SK-N-SH (cell line): ENCODE measurements around the gene HM13. TPM values are rescaled to one million over a fixed set of nuclear protein-coding genes. Genes with fewer than 3 reads are reported as not detected.

Source experiments
- CTCF ChIA-PET: fragments of 300-600, 350-600 bp; formaldehyde crosslinking; extraction: SDS; loops from one replicate; lab custom pipeline; 2021; lab: Yijun Ruan, JAX
- POLR2A ChIA-PET: fragments of 350-600 bp; sonication (Branson Sonifier 250); formaldehyde crosslinking; extraction: SDS; loops from one replicate; lab custom pipeline; 2020; ENCODE audit warnings: antibody characterized with exemption, inconsistent platforms; lab: Yijun Ruan, JAX
- DNase-seq: peaks from one replicate; pipeline ENCODE4 v3.0.0; 2012
- H2AFZ ChIP-seq: fragments of 200-600 bp; sonication (generic); 2 replicates; pipeline ENCODE4 v1.8.1; 2016; ENCODE audit warnings: antibody characterized with exemption, mild to moderate bottlenecking, low read depth
- H3F3A ChIP-seq: fragments of 200-600 bp; sonication (generic); replicated peaks from 2 replicates; pipeline ENCODE3; 2016; ENCODE audit warnings: antibody characterized with exemption, mild to moderate bottlenecking; ENCODE audit not compliant: insufficient read depth
- H3K27ac ChIP-seq, 2 experiments: fragments of 200-500 bp in 1 of 2; fragments of 200-600 bp in 1 of 2; sonication (Bioruptor generic) in 1 of 2; sonication (generic), shearing (Covaris generic) in 1 of 2; 2 replicates each; pipeline versions ENCODE4 v1.5.1 to v1.6.1; 2014 to 2016; ENCODE audit warnings: low read depth in 2 of 2, inconsistent platforms in 1 of 2, low read length in 1 of 2, mild to moderate bottlenecking in 1 of 2, mixed read lengths in 1 of 2
- H3K27me3 ChIP-seq: fragments of 200-600 bp; sonication (generic), shearing (Covaris generic); 2 replicates; pipeline ENCODE4 v1.6.1; 2016; ENCODE audit warnings: mixed run types; ENCODE audit not compliant: insufficient read depth
- H3K36me3 ChIP-seq, 2 experiments: fragments of 200-500 bp in 1 of 2; fragments of 200-600 bp in 1 of 2; sonication (Bioruptor generic) in 1 of 2; sonication (generic) in 1 of 2; replicated peaks in 1 of 2; 2 replicates each; pipeline versions ENCODE3 to v1.5.1; 2014 to 2016; ENCODE audit warnings: low read length in 1 of 2, mild to moderate bottlenecking in 1 of 2; ENCODE audit not compliant: insufficient read depth in 2 of 2, control insufficient read depth in 1 of 2
- H3K4me1 ChIP-seq, 2 experiments: fragments of 200-500 bp in 1 of 2; fragments of 200-600 bp in 1 of 2; sonication (Bioruptor generic) in 1 of 2; sonication (generic), shearing (Covaris generic) in 1 of 2; 2 replicates each; pipeline versions ENCODE4 v1.5.1 to v1.6.1; 2014 to 2016; ENCODE audit warnings: low read depth in 1 of 2, low read length in 1 of 2, mixed run types in 1 of 2; ENCODE audit not compliant: insufficient read depth in 2 of 2, control insufficient read depth in 1 of 2
- H3K4me2 ChIP-seq: fragments of 200-600 bp; sonication (generic), shearing (Covaris generic); 2 replicates; pipeline ENCODE4 v1.6.1; 2017; ENCODE audit warnings: mixed run types
- H3K4me3 ChIP-seq, 2 experiments: fragments of 200-500 bp in 1 of 2; fragments of 200-600 bp in 1 of 2; sonication (Bioruptor generic) in 1 of 2; sonication (generic), shearing (Covaris generic) in 1 of 2; 2 replicates each; pipeline versions ENCODE4 v1.5.1 to v1.8.1; 2014 to 2016; ENCODE audit warnings: low read depth in 2 of 2, inconsistent platforms in 1 of 2, low read length in 1 of 2, mild to moderate bottlenecking in 1 of 2, mixed read lengths in 1 of 2, moderate library complexity in 1 of 2
- H3K79me2 ChIP-seq: fragments of 200-600 bp; sonication (generic); 2 replicates; pipeline ENCODE4 v1.8.1; 2017; ENCODE audit warnings: mild to moderate bottlenecking; ENCODE audit not compliant: insufficient read depth
- H3K9ac ChIP-seq: fragments of 200-600 bp; sonication (generic); 2 replicates; pipeline ENCODE4 v1.6.1; 2017; ENCODE audit warnings: mixed run types
- H3K9me2 ChIP-seq: fragments of 200-600 bp; sonication (generic); 2 replicates; pipeline ENCODE4 v1.6.1; 2017; ENCODE audit warnings: mixed run types
- H3K9me3 ChIP-seq: fragments of 200-600 bp; sonication (generic); 2 replicates; pipeline ENCODE4 v1.6.1; 2017; ENCODE audit warnings: mixed run types, mild to moderate bottlenecking, moderate library complexity
- H4K20me1 ChIP-seq: fragments of 200-600 bp; sonication (generic); 2 replicates; pipeline ENCODE4 v1.6.1; 2017; ENCODE audit warnings: mild to moderate bottlenecking, mixed run types; ENCODE audit not compliant: insufficient read depth
- ELF1 ChIP-seq: IDR thresholded peaks from 2 replicates; pipeline ENCODE4 v1.4.0; 2012
- FOXJ3 ChIP-seq: sonication (generic); formaldehyde crosslinking; IDR thresholded peaks from 2 replicates; pipeline ENCODE4 v1.5.1; 2020; ENCODE audit warnings: mild to moderate bottlenecking, missing genetic modification reagents
- JUND ChIP-seq: IDR thresholded peaks from 2 replicates; pipeline ENCODE4 v1.4.0; 2012
- MXI1 ChIP-seq: IDR thresholded peaks from 2 replicates; pipeline ENCODE4 v1.6.1; 2012; ENCODE audit warnings: mild to moderate bottlenecking, low read depth, low read length, improper control_type of control experiment
- NFIC ChIP-seq: IDR thresholded peaks from 2 replicates; pipeline ENCODE4 v1.4.0; 2012; ENCODE audit warnings: borderline replicate concordance
- RAD21 ChIP-seq: IDR thresholded peaks from 2 replicates; pipeline ENCODE4 v1.6.1; 2012; ENCODE audit warnings: mild to moderate bottlenecking, low read length
- RCOR1 ChIP-seq: fragments of 150-350 bp; IDR thresholded peaks from 2 replicates; pipeline ENCODE4 v1.6.1; 2017; ENCODE audit warnings: antibody characterized with exemption, low read length
- SIN3A ChIP-seq: IDR thresholded peaks from 2 replicates; pipeline ENCODE4 v1.6.1; 2012; ENCODE audit warnings: low read depth, mild to moderate bottlenecking, low read length, moderate library complexity, borderline replicate concordance
- SMC3 ChIP-seq: IDR thresholded peaks from 2 replicates; pipeline ENCODE4 v1.6.1; 2012; ENCODE audit warnings: low read depth, low read length, improper control_type of control experiment
- WGBS: methylation state at CpG from one replicate; pipeline ENCODE4 v1.1.6; 2017; ENCODE audit warnings: low lambda C conversion rate; 5-methylcytosine and 5-hydroxymethylcytosine counted together
- polyA plus RNA-seq, 3 experiments: library from polyadenylated mRNA; depleted of rRNA; stranded (reverse); fragments of >200 nt; gene quantifications; 2 replicates each; pipeline ENCODE4 v1.2.3, GENCODE V29; 2012
- TF ChIP-seq, protein P1 (sequence below): fragments of 200-600 bp; sonication (generic); IDR thresholded peaks from 2 replicates; pipeline ENCODE4 v1.6.1; 2017; ENCODE audit warnings: antibody characterized with exemption, mild to moderate bottlenecking, moderate library complexity
- TF ChIP-seq, protein P2 (sequence below): IDR thresholded peaks from 2 replicates; pipeline ENCODE4 v1.4.0; 2012; ENCODE audit warnings: low read depth, borderline replicate concordance
- TF ChIP-seq, protein P3 (sequence below): fragments of 150-350 bp; IDR thresholded peaks from 2 replicates; pipeline ENCODE4 v1.6.1; 2016; ENCODE audit warnings: mild to moderate bottlenecking, low read depth, low read length
- TF ChIP-seq, protein P4 (sequence below): IDR thresholded peaks from 2 replicates; pipeline ENCODE4 v1.4.0; 2012; ENCODE audit warnings: low read depth

HM13 gene
- polyA plus RNA-seq, 1 of the 3 experiments (the other 2 are of a cell fraction) = 160 TPM

DNA sequence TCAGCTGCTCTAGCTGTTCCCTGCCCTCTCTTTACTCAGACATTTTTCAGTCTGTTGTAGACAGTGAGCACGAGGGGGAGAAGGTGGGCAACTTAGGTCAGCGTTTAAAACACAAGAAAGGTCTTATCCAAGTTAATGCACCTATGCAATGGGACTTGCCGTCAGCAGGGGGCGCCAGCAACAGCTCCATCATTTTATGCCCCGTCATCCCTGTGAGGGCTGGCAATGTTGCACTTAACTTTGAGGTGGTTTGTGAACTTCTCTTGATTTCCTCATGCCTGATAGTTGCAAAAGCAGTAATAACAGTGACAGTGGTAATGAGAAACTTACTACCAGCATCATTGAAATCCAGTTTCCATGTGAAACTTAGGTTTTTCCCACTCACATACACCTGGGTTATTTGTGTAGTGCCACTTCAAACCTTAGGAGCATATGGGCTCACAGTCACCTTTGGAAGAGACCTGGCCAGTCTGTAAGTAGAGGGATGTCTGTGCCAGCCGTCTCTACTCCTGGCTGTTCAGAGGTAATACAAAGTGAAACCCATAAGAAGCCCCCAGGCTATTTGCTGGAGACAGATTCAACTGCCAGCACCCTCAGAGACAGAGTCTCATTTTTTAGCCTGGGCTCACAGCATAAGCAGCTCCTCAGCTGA, 46.0 kb downstream of the HM13 start:
- Histone ChIP-seq H3K36me3 (peaks cover 20 to 26% of the 10 kb centered on the region in 2 experiments), H3K4me2 (peak overlapping the region; percentile 61; the same call in 1 of the 2 replicates), H4K20me1 (no peaks in the 10 kb centered on the region), H3K27me3 (no peaks in the 10 kb centered on the region), H3K4me3 (peak overlapping the region in 1 of 2 experiments; percentile 54; a peak in 1 of 4 replicates), H3K9ac (peak overlapping the region; percentile 62), H3K4me1 (peaks cover 15 to 33% of the 10 kb centered on the region in 2 experiments), H3K9me3 (no peaks in the 10 kb centered on the region), H3F3A (peaks cover 43% of the 10 kb centered on the region), H3K79me2 (no peaks in the 10 kb centered on the region; the same call in 1 of the 2 replicates), H3K9me2 (no peaks in the 10 kb centered on the region), H2AFZ (no peak overlapping the region), H3K27ac (peak overlapping the region; percentile 73 to 96)
- DNase-seq = peak; percentile 68
- WGBS = 15% methylated on average over 6 of the region's 6 CpGs
- CTCF ChIA-PET = interaction anchor here (0.8 to 31.0 kb wide), 18 partner anchors 10 to 167 kb away, joined by 3 to 1802 read pairs (median 4); partner anchors contain the start of genes BCL2L1 and ID1
- POLR2A ChIA-PET = interaction anchor here (1.1 to 5.3 kb wide), 2 partner anchors 45 to 52 kb away, joined by 6 to 48 read pairs; partner anchors contain the start of gene ID1
- TF ChIP-seq ELF1 = no peak
- no peak for TF ChIP-seq MXI1
- TF ChIP-seq, protein P1, sequence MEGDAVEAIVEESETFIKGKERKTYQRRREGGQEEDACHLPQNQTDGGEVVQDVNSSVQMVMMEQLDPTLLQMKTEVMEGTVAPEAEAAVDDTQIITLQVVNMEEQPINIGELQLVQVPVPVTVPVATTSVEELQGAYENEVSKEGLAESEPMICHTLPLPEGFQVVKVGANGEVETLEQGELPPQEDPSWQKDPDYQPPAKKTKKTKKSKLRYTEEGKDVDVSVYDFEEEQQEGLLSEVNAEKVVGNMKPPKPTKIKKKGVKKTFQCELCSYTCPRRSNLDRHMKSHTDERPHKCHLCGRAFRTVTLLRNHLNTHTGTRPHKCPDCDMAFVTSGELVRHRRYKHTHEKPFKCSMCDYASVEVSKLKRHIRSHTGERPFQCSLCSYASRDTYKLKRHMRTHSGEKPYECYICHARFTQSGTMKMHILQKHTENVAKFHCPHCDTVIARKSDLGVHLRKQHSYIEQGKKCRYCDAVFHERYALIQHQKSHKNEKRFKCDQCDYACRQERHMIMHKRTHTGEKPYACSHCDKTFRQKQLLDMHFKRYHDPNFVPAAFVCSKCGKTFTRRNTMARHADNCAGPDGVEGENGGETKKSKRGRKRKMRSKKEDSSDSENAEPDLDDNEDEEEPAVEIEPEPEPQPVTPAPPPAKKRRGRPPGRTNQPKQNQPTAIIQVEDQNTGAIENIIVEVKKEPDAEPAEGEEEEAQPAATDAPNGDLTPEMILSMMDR = peak; percentile 98
- TF ChIP-seq, protein P2, sequence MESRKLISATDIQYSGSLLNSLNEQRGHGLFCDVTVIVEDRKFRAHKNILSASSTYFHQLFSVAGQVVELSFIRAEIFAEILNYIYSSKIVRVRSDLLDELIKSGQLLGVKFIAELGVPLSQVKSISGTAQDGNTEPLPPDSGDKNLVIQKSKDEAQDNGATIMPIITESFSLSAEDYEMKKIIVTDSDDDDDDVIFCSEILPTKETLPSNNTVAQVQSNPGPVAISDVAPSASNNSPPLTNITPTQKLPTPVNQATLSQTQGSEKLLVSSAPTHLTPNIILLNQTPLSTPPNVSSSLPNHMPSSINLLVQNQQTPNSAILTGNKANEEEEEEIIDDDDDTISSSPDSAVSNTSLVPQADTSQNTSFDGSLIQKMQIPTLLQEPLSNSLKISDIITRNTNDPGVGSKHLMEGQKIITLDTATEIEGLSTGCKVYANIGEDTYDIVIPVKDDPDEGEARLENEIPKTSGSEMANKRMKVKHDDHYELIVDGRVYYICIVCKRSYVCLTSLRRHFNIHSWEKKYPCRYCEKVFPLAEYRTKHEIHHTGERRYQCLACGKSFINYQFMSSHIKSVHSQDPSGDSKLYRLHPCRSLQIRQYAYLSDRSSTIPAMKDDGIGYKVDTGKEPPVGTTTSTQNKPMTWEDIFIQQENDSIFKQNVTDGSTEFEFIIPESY = no peak
- TF ChIP-seq, protein P3, sequence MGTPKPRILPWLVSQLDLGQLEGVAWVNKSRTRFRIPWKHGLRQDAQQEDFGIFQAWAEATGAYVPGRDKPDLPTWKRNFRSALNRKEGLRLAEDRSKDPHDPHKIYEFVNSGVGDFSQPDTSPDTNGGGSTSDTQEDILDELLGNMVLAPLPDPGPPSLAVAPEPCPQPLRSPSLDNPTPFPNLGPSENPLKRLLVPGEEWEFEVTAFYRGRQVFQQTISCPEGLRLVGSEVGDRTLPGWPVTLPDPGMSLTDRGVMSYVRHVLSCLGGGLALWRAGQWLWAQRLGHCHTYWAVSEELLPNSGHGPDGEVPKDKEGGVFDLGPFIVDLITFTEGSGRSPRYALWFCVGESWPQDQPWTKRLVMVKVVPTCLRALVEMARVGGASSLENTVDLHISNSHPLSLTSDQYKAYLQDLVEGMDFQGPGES = no peak
- TF ChIP-seq RCOR1 = 0 out of 2 replicates have a peak, but pooled peaks have one; percentile 19
- peak; percentile 60 for TF ChIP-seq SMC3
- TF ChIP-seq NFIC = no peak; the same call in 1 of the 2 replicates
- TF ChIP-seq JUND = no peak
- TF ChIP-seq RAD21 = peak; percentile 55
- no peak for TF ChIP-seq FOXJ3 (CRISPR knock-in tag)
- TF ChIP-seq SIN3A = no peak
- TF ChIP-seq, protein P4, sequence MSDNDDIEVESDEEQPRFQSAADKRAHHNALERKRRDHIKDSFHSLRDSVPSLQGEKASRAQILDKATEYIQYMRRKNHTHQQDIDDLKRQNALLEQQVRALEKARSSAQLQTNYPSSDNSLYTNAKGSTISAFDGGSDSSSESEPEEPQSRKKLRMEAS = no peak
